Astrocyte of the spinal cord (primary cell): ENCODE measurements around the gene NOD1.
"Not testable (repeated sequence)": the region's sequence is repeated elsewhere in the genome, so short reads cannot be mapped to it uniquely, and the experiment has no call there.

Experiments
- DNase-seq: peaks from one replicate; pipeline ENCODE4 v3.0.0; 2011; ENCODE audit warnings: low read depth, low spot score
- H3K4me3 ChIP-seq: 2 replicates; pipeline ENCODE4 v1.5.1; 2011; ENCODE audit warnings: low read depth, mild to moderate bottlenecking, low read length, moderate library complexity
- CTCF ChIP-seq: IDR thresholded peaks from 2 replicates; pipeline ENCODE4 v1.5.1; 2012; ENCODE audit warnings: low read depth, mild to moderate bottlenecking, low read length, inconsistent platforms
- in situ Hi-C: cut with HindIII; loops from 2 replicates; pipeline ENCODE4 v1.10.0; 2017; ENCODE audit warnings: low sequenced_read_pairs

Gene NOD1

GRCh38 chr7:30478349-30479201 lies at the start of gene NOD1:
NOD1 (minus strand) TSS chr7:30478784; CDS start chr7:30456921, 21,863 bp downstream.
- DNase-seq, result peak; percentile 81
- H3K4me3 ChIP-seq, result peak within 1 kb of the TSS; percentile 72
- in situ Hi-C loops, result no loop called here
- TF ChIP-seq CTCF, result peak; percentile 1

- in situ Hi-C loops, DNase-seq, H3K4me3 ChIP-seq: not testable (repeated sequence)
These were observed 48.7 kb upstream of the NOD1 start for GRCh38 chr7:30527297-30527696.

- no peak for TF ChIP-seq CTCF
- in situ Hi-C loops, result no loop called here
- DNase-seq, result no peak
- H3K4me3 ChIP-seq, result no peak overlapping the region
These were observed 47.6 kb upstream of the NOD1 start for GRCh38 chr7:30526163-30526562.

GRCh38 chr7:30525429-30525828 lies 46.8 kb upstream of the NOD1 start:
- no peak overlapping the region for H3K4me3 ChIP-seq
- TF ChIP-seq CTCF, result no peak
- in situ Hi-C loops, result no loop called here
- no peak for DNase-seq

- no peak for DNase-seq
- H3K4me3 ChIP-seq, result no peak overlapping the region
- no peak for TF ChIP-seq CTCF
- in situ Hi-C loops, result no loop called here
These were observed 46.0 kb upstream of the NOD1 start for GRCh38 chr7:30524545-30524944.

GRCh38 chr7:30523466-30523865 lies 44.9 kb upstream of the NOD1 start:
- DNase-seq, result no peak
- TF ChIP-seq CTCF, result no peak

GRCh38 chr7:30522159-30522558 lies 43.6 kb upstream of the NOD1 start:
- TF ChIP-seq CTCF, result no peak
- in situ Hi-C loops, result no loop called here
- DNase-seq, result no peak
- H3K4me3 ChIP-seq, result no peak overlapping the region

More at GRCh38 chr7:30523466-30523865, 44.9 kb upstream of the NOD1 start:
- H3K4me3 ChIP-seq, result no peak overlapping the region
- in situ Hi-C loops, result no loop called here
